Glomerular endothelial cell (primary cell): Measurements from ENCODE around the gene GABARAPL2. TPM values are rescaled to one million over a fixed set of nuclear protein-coding genes. Genes with fewer than 3 reads are reported as not detected.
"Not testable (repeated sequence)": the region's sequence is repeated elsewhere in the genome, so short reads cannot be mapped to it uniquely, and the experiment has no call there.

Experiments used
- DNase-seq: peaks from one replicate; pipeline ENCODE4 v3.0.0-alpha.2; 2011; ENCODE audit warnings: low read depth, low spot score; ENCODE audit errors: extremely low read depth
- total RNA-seq: library from RNA; depleted of rRNA; stranded (reverse); fragments of >200 nt; gene quantifications from 2 replicates; pipeline ENCODE4 v1.2.3, GENCODE V29; 2015

Gene GABARAPL2
- 57.9 and 118 TPM in 2 replicates for total RNA-seq

DNA sequence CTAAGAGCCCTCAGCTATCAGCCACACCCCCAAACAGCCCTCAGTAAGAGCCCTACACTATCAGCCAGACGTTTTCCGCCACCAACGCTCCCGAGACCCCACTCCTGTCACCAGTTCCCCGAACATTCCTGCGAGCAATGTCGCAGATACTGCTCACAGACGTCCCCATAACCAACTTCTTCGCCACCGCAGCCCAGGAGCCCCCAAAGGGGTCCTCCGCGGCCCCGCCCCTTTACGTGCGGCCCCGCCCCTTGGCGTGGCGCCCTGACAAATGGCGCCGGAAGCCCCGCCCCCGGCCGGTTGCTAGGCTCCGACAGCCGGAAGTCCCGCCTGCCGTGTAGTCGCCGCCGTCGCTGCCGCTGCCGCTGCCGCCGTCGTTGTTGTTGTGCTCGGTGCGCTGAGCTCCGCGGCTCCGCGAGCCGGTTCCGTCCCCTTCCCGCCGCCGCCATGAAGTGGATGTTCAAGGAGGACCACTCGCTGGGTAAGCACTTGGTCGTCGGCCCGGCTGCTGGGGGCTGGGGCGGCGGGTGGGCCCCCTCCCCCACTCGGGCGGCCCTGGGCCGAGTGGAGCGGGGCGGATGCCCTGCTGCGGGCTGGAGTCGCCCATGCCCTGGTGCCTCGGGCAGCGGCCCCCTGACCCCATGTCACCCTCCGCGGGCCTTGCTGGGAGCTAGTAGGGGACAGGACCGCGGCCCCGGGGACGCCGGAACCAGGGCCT lies at the start of gene GABARAPL2:
GABARAPL2 (plus strand) TSS at position 340 of the 718 bp plus-strand sequence; CDS start at position 448, 108 bp downstream.
- DNase-seq, result no peak

DNA sequence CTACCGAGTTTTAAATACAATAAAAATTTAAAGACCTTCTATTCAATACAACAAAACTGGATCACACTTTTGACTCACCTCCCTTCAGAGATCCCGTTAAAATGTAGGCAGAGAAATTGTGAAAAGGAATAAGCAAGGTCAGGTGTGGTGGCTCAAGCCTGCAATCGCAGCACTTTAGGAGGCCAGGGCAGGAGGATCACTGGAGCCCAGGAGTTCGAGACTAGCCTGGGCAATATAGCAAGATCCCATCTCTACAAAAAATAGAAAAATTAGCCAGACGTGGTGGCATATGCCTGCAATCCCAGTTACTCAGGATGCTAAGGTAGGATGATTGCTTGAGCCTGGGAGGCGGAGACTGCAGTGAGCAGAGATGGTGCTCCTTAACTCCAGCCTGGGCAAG lies 47.0 kb upstream of the GABARAPL2 start:
- no peak for DNase-seq

DNA sequence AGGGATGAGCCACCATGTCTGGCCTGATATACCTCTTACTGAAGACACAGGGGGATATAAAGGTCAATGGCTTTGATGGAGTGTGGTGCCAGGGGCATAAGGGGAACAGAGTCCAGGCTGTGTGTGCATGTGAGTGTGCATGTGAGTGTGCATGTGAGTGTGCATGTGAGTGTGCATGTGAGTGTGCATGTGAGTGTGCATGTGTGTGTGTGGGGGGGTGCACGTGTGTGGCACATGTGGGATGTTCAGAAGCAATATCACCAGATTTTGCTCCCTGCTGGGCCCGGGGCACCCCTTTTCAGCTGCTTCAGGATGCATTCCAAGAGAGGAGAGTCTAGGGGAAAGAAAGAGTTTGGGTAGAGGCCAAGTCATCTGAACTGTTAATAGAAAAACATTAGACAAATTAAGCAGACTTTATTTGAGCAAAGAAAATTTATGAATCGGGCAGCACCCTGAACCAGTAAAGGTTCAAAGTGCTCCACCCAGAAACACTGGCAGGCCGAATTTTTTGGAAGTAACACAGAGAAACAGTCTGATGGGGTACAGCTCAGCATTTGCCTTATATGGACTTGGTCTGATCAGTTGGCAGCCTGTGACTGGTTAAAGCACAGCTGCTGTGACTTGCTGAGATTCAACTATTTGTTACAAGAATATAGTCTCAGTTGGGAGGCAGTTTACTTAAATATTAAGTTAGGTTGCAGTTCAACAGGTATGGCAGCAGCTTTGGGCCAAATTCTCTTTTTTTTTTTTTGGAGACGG lies 40.0 kb upstream of the GABARAPL2 start:
- no peak for DNase-seq

- no peak for DNase-seq
Measured at GRCh38 chr16:75527825-75528299, 38.3 kb upstream of the GABARAPL2 start.

GRCh38 chr16:75529056-75529905 lies 36.9 kb upstream of the GABARAPL2 start:
- no peak for DNase-seq

DNA sequence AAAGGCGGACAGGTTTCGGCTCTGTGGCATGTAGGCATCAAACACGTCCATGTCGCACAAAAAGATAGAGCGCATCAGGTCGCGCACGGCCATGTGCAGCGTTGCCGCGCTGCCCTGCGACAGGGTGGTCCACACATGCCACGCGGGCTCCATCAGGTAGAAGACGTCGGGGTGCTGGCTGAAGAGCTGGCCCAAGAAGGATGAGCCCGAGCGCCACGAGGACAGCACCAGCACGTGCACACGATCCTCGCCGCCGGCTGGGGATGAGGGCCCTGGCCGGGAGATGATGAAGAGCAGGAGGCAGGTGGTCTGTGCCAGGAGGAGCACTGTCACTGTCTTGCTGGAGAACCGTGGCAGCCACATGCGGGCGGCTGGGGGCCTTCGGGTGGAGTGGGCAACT lies 36.2 kb upstream of the GABARAPL2 start:
- DNase-seq, result no peak

DNA sequence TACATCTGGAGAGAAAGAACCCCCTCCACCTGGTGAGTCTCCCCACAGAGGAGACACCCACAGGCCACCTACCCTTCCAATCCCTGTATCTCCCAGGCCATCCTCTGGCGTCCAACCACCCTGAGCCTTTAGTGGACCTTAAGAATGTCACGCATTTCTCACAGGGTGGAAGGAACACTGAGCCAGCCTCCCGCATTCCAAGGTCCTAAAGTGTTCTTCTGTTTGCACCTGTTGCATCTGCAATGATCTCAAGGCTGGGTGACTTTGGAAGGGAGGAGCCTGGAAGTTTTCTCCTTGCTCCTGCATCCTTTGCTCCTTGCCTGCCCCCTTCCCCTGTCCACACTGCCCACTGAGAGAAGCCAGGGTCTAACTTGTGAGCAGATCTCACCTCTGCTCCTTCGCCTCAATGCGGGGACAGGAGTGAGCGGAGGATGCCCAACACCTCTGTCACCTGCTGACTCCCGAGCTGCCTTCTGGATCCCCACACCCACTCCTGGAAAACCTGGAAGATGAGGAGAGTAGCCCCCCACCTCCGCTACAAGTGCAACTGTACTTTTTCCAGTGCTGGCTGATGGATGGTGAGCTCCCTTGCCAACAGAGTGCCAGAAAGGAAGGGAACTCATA lies 33.9 kb upstream of the GABARAPL2 start:
- no peak for DNase-seq

- DNase-seq, result no peak
Measured at GRCh38 chr16:75532791-75533190, 33.4 kb upstream of the GABARAPL2 start.

DNA sequence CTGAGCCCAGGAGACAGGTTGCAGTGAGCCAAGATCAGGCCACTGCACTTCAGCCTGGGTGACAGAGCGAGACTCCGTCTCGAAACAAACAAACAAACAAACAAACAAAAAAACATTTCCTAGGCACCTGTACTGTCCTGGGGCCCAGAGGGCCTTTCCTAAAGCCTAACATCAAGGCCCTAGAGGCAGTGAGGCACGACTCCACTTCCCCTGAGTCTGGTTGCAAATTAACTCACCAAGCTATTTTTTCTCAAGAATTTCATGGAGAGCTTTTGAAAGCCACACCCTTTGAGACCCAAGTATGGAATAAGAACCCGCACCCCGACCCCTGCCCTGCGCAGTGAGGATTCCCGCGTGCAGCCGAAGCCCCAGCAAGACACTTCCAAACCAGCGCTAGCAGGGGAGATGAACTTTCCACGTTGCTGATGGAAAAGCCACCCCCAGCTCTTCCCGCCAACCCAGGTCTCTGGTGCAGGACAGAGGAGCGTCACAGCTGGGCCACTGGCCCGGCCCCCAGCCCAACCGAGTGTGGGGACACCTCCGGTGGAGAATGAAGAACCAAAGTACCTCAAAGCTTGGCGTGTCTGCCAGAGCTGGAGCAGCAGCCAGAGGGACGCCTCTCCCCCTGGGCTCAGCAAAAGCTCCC lies 31.5 kb upstream of the GABARAPL2 start:
- no peak for DNase-seq

DNA sequence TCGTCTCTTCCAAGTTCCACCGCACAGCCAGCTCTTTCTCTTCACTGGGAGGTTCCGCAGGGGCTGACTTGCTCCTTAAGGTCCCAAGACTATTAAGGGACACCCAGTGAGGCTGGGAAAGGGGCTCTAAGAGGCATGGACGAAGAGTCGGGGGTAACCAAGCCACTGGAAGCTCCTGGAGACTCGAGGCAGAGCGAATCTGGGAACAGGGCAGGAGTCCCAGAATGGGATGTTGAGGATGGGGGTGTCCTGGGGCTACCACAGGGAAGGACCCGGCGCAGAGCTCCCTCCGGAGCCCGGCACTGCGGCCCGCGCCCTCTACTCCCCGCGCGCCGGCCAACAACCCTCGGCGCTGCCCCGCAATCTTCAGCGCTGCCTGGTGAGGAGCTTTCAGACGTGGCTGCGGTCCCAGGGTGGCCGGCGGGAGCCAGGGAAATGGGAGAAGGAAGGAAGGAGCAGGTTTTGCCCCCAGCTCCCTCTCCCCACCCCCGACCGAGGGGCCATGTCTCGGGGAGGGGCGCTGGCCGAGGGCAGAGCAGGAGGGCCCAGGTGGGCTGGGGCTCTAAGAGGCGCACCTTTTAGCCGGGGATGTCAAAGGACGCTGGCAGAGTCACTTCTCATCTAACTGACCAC lies 30.9 kb upstream of the GABARAPL2 start:
- no peak for DNase-seq

DNA sequence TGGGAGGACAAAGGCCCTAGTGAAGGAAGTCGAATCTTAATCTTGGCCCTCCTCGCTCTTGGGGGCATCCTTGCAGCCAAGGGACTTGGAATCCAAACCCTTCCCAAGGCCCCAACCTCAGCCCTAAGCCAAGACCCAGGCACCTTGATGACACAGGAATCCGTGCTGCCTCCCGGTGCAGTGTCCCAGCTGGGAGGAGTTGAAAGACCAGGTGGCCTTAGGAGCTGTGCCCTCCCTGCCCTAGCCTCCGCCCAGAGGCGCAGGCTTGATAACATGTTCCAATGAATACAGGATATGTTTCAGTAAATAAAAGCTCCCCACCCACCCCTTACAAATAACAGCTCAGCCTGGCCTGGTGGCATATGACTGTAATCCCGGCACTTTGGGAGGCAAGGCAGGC lies 30.3 kb upstream of the GABARAPL2 start, which contains the start of gene CHST5:
CHST5 (minus strand) TSS at position 208 of the 400 bp plus-strand sequence. CDS start 5,724 bp downstream, outside the sequence.
- DNase-seq, result no peak

GRCh38 chr16:75537776-75538175 lies 28.4 kb upstream of the GABARAPL2 start:
- no peak for DNase-seq

- DNase-seq, result not testable (repeated sequence)
Measured at GRCh38 chr16:75538882-75539565, 27.2 kb upstream of the GABARAPL2 start.

GRCh38 chr16:75541236-75541635 lies 24.9 kb upstream of the GABARAPL2 start:
- DNase-seq, result no peak

GRCh38 chr16:75542462-75542861 lies 23.7 kb upstream of the GABARAPL2 start:
- not testable (repeated sequence) for DNase-seq

DNA sequence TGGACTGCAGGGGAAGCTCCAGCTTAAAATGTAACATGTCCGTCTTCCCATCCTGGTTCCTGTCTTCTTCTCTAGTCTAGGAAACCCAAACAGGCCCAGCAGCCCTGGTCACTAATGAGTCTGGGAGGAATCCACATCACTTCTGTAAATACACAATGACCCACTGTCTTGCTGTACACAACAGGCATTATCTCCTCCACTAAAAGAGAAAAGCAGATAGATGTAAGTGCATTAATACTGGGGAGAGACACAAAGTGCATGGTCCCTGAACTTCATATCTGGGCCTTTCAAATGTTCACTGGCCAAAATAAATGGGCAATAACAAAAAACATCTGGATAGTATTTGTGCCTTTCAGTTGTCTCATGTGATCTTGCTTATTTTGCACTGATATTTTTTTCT lies 20.3 kb upstream of the GABARAPL2 start:
- not testable (repeated sequence) for DNase-seq

GRCh38 chr16:75546293-75546692 lies 19.9 kb upstream of the GABARAPL2 start:
- no peak for DNase-seq

DNA sequence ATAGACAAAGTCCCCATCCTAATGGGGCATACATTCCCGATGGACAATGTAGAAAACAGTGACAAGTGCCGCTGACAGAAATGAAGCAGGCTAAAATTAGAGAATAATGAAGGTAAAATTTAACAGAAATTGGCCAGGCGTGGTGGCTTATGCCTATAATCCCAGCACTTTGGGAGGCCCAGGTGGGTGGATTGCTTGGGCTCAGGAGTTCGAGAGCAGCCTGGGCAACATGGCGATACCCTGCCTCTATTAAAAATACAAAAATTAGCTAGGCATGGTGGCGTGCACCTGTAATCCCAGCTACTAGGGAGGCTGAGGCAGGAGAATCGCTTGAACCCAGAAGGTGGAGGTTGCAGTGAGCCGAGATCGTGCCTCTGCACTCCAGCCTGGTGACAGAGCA lies 17.7 kb upstream of the GABARAPL2 start:
- not testable (repeated sequence) for DNase-seq

DNA sequence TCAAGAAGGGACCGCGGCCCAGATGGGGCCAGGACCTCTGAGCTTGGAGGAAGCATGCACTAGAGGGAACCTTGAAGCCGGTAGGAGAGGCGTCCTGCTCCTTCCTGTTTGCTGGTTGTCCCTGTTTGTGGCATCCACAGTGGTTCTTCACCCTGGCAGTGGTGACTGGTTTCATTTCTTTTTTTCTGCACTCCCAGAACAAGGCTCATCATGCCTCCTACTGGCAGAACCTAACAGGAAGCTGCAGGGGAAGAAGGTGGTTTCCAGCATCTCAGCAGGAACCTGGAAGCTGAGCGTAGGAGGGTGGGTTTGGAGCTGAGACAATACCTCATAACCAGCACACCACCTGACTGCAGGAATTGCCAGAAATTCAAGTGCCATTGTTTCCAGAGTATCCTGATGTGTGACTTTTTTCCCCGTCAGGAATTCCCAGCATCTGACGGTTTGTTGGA lies 15.9 kb upstream of the GABARAPL2 start:
- DNase-seq, result peak; percentile 80
